Ureter (tissue), 1 donor: ENCODE measurements around the gene ATP5IF1. TPM values are rescaled to one million over a fixed set of nuclear protein-coding genes. Genes with fewer than 3 reads are reported as not detected.

Experiments used
- DNase-seq: peaks from one replicate; pipeline ENCODE4 v3.0.0-alpha.2; 2020; ENCODE audit warnings: low spot score
- total RNA-seq: library from RNA; stranded (reverse); gene quantifications from one replicate; pipeline ENCODE4 v1.2.4, GENCODE V29; 2023
- donor health status: DM: yes; HTN: yes; CAD: no.

Gene ATP5IF1
- total RNA-seq, result 128 TPM

DNA sequence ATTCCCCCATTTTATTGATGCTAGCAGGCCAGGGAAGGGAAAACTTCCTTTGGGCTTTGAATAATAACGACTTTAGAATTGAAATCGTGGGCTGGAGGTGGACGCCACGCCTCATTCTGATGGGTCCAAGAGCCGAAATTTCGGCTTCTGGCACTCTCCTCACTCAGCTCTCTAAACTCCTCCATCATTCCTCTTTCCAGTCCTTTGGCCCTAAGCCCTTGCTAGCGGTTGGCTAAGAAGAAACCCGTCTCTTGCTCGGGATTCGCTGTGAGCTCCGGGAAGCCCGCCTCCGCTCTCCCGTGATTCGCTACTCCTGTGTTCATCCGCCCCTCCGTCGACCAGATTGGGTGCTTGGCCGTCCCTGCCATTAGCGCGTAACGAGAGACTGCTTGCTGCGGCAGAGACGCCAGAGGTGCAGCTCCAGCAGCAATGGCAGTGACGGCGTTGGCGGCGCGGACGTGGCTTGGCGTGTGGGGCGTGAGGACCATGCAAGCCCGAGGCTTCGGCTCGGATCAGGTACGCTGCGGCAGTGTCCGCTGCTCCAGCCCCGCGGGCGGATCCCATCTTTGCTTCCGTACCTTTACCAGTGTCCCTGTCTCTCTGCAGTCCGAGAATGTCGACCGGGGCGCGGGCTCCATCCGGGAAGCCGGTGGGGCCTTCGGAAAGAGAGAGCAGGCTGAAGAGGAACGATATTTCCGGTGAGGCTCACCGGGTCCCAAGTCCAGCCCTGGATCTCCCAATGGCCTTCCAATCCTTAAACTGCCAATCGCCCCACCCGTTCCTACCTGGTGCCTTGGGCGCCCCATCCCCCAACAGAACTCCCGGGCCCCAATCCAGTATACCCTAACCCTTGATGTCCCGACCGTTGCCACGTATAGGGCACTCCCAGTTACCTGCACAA lies at the start of gene ATP5IF1:
Gene ATP5IF1, plus strand, starts transcription at position 370 of the 901 bp plus-strand sequence. Its CDS starts 60 bp downstream, at position 430.
- DNase-seq, result peak; percentile 98

DNA sequence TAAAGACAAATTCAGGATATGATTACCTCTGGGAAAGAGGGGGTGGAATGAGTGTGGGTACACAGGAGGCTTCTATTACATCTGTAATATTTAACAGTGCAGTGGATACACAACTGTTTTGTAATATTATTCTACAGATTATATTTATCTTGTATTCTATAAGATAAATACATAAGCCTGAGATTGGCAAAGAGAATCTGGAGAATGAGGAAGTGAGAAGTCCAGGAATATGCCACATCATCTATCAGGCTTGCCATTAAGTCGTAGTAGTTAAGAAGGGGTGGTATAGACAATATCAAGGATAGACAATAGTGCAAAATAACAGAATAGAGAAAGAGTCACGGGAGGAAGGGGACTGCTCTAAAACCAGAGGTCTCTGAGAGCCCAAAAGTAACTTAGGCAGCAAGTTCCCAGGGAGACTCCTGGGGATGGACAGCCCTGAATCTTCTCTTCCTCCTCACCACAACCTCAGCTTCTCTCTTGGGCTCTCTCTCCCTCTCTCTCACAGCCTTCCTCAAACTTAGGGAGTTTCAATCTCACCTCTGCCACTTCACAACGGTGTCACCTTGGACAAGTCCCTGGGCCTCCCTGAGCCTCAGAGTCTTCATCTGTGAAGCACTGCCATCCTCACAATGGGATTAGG lies 45.5 kb upstream of the ATP5IF1 start:
- no peak for DNase-seq

DNA sequence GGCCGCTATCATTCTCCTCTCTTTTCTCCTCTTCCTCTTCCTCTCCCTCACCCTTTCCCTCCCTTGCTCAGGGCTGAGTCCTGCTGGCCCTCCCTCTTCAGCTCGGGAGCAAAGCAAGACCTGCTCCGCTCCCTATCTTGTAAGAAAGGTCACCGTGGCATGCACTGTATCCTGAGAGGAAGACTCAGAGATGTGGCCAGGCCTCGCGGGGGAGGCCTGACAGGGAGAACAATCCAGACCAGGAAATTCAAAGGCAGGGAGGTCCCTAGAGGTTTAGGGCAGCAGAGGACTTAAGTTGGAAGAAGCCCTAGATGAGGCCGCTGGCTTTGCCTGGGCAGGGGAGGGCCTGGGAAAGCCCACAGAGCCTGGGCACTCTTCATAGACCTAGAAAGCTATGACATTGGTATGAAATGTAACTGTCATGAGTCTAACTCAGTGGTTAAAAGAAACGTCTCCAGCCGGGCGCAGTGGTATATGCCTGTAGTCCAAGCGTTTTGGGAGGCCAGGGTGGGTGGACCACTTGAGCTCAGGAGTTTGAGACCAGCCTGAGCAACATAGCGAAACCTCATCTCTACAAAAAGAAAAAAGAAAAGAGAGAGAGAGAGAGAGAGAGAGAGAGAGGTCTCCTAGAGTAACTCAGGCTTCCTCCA lies 44.8 kb upstream of the ATP5IF1 start:
- no peak for DNase-seq

DNA sequence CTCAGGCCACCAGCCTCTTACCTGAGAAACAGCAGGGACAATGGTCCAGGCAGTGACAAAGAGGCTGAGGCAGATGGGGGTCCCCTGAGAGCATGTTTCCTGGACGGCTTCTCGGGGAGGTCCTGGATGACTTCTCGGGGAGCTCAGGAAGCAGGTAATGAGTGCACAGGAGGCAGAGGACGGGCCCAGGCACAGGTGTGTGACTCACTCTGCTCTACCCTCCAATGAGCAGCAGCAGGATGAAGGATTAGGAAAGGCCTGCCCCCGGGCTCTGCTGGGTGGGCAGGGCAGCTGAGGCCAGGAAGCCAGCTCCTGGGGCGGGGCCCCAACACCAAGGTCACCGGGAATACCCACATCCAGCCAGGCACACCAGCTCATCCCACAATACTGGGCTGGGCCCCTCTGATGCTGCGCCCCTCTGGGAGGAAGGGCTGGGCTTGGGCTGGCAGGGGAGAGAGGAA lies 42.2 kb upstream of the ATP5IF1 start:
- peak; percentile 71 for DNase-seq

DNA sequence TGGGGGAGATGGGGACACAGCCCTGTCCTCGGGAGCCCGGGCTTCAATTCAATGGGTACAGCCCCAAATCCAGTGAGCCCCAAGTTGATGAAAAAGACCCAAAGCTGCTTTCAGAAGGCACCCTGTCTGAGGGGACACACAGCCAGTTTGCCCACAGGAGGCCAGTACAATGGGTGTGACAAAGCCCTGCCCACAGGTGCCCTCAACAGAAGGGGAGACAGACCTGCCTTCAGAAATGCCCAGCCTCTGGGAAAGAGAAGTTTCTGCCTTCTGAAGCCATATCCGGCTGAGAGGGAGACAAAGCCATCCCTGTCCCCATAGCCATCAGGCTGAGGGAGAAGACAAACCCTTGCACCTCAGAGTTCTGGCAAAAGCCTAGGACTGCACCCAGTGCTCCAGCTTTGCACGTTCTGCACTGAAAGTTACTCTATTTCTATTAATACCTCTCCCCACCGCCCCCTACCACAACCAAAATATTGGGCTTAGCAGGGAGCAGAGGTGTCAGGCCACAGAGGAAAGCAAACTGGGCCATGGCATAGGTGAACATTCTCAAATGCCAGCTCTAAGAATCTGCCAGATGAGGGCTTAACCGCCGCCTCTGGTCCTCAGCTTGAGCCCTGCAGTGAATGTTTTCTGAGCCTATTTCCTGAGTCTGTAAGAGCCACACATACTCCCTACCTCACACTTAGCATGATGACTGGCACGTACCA lies 41.4 kb upstream of the ATP5IF1 start:
- no peak for DNase-seq

DNA sequence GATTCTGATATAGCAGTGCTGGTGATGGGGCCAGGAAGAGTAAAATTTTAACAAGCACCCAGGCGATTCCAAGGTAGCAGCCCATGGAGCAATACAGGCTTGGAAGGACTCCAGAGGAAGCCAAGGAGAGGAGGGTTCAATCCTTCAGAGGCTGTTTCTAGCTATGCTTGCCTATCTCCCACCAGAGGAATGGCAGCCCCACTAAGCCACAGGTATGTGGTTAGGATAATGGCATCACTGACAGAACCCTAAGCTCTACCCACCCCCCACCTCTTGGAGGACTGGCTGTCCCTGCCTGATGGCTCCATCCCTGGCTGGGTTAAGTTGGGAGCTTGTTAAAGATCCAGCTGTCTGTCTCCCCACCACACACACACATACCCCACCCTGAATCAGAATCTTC lies 40.1 kb upstream of the ATP5IF1 start:
- no peak for DNase-seq

DNA sequence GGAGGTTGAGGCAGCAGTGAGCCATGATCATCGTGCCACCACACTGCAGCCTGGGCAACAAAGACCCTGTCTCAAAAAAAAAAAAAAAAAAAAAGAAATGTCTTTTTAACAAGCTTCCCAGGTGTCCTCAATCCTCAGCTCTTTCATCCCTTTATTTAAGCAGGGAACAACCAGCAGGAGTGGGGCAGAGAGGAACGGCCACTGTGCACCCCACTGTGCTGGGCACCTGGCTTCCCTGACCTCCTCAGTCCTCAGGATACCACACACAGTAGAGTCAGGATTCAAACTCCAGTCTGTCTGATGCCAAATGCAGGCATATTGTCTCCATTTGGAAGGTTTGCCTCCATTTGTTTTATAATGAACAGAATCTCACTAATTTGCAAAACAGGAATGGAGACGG lies 39.6 kb upstream of the ATP5IF1 start:
- DNase-seq, result no peak

DNA sequence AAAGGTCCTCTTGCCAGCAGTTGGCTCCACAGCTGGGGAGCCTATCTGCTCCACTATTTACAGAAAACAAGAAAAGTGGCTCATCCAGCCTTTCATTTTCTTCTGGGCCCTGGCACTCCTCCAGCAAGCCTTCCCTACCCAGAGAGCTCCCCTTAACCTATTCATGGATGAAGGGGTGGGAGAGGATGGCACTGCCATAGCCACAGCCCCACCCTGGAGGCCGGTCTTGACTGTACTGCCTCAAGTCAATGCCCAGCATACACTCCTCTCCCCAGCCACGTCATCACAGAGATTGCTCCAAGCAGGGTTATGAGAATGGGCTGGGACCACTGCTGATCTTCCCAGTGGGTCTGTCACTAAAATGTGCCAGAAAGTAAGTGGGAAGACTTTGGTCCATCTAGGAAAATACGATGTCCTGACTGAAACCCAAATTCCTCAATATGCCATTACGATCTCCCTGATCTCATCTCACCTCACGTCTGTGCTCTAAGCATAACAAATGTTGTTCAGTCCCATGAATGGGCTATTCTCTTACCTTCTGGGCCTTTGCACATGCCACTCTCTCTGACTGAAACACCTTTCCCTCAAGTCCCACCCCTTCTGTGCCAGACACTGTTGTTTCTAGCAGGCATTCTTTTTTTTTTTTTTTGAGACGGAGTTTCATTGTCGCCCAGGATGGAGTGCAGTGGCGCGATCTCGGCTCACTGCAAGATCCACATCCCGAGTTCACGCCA lies 38.1 kb upstream of the ATP5IF1 start:
- DNase-seq, result no peak

DNA sequence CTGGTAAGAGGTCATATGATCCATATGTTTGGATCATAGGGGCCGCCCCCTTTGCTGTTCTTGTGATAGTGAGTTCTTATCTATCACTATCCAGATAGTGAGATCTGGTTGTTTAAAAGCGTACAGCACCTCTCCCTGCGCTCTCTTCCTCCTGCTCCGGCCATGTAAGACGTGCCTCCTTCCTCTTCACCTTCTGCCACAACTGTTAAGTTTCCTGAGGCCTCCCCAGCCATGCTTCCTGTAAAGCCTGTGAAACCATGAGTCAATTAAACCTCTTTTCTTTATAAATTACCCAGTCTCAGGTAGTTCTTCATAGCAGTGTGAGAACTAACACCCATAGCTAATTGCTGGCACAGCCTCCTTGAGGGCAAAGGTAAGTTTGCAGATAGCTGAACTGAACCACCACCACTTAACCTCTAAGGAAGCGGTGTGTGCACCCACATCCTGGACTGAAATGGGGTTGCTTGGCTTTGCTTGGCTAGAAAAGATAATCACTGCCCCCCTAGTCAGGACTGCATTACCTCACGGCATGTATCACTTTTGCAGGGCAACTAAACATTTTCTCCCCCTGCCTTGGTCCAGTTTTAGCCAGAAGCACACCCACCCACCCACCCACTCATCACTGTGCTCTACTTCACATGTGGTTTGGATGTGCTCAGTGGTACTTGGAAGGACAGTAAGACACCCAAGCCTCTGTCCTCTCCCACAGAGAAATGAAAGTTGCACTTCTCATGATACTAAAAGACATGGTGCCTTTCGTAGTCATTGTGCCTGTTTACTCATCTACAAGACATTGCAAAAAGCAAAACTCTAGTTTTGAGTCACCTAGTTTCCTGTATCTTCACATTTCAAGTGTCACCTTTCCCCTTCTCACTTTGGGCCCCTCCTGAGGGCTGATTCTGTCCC lies 36.3 kb upstream of the ATP5IF1 start:
- no peak for DNase-seq

DNA sequence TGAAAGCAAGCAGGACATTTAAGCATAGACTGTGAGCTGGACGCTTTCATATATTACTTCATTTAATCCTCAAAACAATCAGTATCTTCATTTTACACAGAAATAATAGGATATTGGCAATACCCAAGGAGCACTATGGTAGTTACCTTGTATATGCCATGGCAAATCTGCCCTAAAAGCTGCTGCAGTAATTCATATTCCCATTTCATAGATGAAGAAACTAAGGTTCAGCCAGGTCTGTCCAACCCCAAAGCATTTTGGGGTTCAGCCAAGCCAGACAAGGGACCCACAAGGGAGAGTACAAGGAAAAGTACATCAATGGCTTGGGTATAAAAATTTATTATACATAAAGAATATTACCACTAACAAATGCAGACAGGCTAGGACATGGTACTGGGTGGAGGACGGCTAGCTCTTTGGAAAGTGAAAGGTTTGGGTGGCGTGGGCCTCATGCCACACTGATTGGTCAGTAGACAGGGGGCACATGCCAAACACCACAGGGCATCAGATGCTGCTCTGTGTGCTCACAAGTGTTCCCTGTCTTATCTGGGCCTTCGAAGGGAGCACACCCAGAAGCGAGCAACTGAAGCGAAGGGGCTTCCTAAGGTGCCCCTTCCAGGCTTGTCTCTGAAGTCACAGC lies 35.6 kb upstream of the ATP5IF1 start:
- DNase-seq, result no peak

DNA sequence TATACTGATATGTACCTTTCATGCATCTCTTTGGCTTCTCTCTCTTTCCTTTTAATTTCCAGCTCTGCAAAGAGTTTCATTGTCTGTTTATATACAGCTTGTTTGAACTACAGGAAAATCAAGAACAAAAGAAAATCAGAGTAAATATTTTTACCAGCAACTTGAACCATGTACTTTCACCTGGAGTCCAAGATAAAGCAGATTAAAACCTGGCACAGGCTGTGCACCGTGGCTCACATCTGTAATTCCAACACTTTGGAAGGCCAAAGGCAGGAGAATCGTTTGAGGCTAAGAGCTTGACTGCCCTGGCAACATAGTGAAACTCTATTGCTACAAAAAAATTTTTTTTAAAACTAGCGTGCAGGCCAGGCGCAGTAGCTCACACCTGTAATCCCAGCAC lies 30.7 kb upstream of the ATP5IF1 start:
- no peak for DNase-seq

DNA sequence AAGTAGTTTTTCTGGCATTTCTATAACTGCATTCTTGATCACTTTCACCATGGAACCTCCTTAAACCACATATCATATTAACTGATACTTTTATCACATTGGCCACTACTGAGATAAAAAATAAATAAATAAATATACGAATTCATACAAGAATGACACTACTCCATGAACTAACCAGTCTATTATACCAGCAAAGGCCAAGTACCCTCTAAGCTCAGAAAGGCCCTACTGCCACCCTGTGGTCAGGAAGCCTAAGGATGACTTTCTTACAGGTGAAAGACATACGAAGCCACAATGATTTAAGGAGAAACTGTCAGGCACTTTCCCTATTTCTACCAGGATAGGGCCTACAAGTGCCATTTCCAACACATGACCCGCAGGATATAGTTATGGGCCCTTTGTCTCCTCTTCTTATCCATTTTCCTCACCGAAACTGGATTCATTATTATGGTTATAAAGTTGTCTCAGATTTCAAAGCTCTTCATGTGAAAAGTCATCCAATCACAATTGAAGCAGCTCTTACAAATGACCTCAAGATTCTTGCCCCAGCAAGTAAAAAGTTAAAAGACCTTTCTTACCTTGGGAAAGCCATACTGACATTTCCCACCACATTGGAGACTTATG lies 27.0 kb upstream of the ATP5IF1 start:
- DNase-seq, result peak; percentile 68

DNA sequence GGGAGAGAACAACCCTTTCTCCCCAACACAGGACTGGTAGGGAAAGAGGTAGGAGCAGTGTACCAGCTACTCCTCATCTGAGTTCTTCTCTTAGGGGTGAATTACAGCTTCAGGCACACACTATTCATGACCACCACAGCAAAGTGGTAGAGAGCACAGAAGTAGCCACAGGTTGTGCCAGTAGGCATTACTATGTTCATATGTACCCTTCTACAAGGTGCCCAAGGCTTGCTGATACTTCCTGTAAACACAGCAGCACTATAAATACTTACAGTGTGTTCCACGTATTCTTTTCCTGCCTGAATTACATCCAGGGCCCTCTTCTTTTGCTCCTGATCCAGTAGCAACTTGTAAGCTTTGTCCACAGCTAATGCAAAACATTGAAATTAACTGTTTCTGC lies 26.2 kb upstream of the ATP5IF1 start:
- no peak for DNase-seq

DNA sequence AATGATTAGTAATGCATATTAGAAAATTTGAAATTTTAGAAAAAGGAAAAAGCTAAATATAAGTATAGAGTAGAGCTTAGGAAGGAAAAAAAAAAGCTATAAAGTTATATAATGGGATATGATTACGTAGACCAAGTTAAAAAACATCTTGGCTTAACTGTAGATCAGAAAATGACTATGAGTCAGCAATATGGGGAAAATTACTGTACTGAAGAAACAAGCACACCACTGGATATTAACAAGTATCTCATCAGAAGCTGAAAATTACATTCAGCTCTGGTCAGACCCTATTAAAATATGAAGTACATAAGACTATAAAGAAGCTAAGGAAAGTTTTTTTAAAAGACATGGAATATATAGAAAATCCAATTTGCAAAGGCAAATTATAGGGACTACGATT lies 22.6 kb upstream of the ATP5IF1 start:
- DNase-seq, result no peak

DNA sequence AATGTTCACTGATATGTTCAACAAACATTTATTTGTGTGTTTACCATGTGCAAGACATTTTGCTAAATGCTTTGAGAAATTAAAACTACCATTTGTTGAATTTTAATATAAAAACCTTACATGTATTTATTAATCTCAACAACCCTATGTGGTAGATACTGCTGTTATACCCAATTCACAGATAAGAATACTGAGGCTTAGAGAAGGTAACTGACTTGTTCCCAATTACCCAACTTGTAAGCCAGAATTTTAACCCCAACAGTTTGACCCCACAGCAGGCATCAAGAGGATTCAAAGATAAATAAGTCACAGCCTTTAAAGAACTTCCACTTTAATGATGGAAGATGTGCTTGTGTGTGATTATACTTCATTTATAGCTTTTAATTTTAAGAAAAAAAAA lies 6.8 kb upstream of the ATP5IF1 start:
- no peak for DNase-seq

DNA sequence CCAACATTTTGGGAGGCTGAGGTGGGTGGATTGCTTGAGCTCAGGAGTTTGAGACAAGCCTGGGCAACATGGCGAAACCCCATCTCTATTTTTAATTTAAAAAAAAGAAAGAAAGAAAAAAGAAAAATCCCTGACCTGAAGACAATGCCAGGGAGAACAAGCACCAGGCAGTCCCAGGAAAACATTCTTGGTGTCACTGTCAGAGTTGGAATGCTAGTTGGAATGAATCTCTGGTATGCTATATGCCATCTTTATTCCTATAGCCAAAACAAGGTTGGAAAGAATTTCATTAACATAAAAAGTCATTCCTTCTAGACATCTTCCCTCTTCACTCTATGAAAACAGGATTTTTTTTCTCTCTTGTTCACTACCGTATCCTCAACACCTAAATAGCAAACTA lies 5.9 kb upstream of the ATP5IF1 start:
- DNase-seq, result no peak

DNA sequence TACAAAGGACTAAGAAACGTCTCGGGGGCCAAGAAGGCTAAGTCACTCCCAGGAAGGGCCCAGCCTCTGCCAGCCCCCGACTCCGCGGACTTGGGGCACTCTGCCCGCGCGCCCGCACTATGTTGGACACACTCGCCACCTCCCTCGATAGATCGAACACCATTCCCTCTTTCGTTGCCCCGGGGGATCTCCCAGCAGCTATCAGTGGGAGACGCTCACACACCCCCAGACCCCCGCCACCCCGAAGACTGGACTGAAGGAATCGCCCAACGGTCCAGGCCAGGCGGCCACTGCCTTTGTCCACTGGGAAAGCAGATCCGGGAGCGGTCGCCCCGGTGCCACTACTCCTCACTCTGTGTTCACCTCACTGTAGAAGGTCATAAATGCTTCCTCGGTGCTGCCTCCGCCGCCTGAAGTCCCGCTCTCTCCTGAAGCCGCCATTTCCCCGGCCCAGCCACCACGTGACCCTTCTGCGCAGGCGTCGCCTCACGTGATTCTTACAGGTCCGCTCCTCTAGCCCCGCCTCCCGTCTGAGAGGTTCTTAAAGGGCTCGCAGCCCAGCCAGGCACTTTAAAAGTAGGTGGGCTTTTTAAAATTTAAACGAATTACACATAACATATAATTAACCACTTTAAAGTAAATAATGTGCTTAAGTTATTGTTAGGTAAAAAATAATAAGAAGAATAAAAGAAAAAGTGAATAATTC lies 3.2 kb upstream of the ATP5IF1 start, which contains the start of gene DNAJC8:
Gene DNAJC8, minus strand, starts transcription at position 472 of the 706 bp plus-strand sequence. Its CDS starts 31 bp downstream, at position 441.
- peak; percentile 96 for DNase-seq

DNA sequence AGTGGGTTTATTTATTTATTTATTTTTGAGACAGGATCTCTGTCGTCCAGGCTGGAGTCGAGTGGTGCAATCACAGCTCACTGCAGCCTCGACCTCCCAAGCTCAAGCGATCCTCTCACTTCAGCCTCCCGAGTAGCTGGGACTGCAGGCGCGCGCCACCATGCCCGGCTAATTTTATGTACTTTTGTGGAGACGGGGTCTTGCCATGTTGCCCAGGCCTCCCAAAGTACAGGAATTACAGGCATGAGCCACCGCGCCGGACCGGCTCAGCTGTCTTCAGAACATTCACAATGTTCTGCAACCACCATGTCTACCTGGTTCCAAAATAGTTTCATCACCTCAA lies 2.7 kb upstream of the ATP5IF1 start:
- DNase-seq, result no peak
